K562 (cell line): Measurements from ENCODE around the gene DNAJB12. TPM values are rescaled to one million over a fixed set of nuclear protein-coding genes. Genes with fewer than 3 reads are reported as not detected.

Source experiments
- BDP1 ChIP-seq: IDR thresholded peaks from 3 replicates; pipeline ENCODE4 v1.6.1; 2011; ENCODE audit not compliant: insufficient read length, insufficient read depth
- ETS2 ChIP-seq: IDR thresholded peaks from 2 replicates; pipeline ENCODE4 v1.6.1; 2016; ENCODE audit warnings: borderline replicate concordance, missing genetic modification characterization, mild to moderate bottlenecking, moderate library complexity, missing compliant biosample characterization; ENCODE audit not compliant: poor library complexity, severe bottlenecking
- RCOR1 ChIP-seq, 2 experiments: IDR thresholded peaks; 2 replicates each; pipeline ENCODE4 v1.6.1; 2012; ENCODE audit warnings: low read depth in 2 of 2, low read length in 2 of 2, borderline replicate concordance in 1 of 2, improper control_type of control experiment in 1 of 2
- RHOXF2B ChIP-seq: fragments of 250-450 bp; sonication (Bioruptor Pico); conservative IDR thresholded peaks from 2 replicates; pipeline ENCODE4 v1.5.1; 2021
- SLC30A9 ChIP-seq: fragments of 250-450 bp; sonication (Bioruptor Pico); IDR thresholded peaks from 2 replicates; pipeline ENCODE4 v1.8.0; 2022; ENCODE audit warnings: mild to moderate bottlenecking, moderate library complexity
- STAT5B ChIP-seq: fragments of 250-450 bp; sonication (Bioruptor Pico); IDR thresholded peaks from 2 replicates; pipeline ENCODE4 v1.8.0; 2021; ENCODE audit warnings: mild to moderate bottlenecking, inconsistent platforms
- TCF7 ChIP-seq: sonication (generic); IDR thresholded peaks from 2 replicates; pipeline ENCODE4 v1.6.1; 2016; ENCODE audit warnings: antibody characterized with exemption, borderline replicate concordance
- TEAD4 ChIP-seq, 2 experiments: sonication (generic) in 1 of 2; formaldehyde crosslinking in 1 of 2; IDR thresholded peaks; 2 replicates each; pipeline versions ENCODE4 v1.6.1 to v1.8.0; 2012 to 2022; ENCODE audit warnings: borderline replicate concordance in 1 of 2, inconsistent platforms in 1 of 2, low read length in 1 of 2, mild to moderate bottlenecking in 1 of 2, missing genetic modification reagents in 1 of 2
- ZNF121 ChIP-seq: sonication (generic); formaldehyde crosslinking; conservative IDR thresholded peaks from 2 replicates; pipeline ENCODE4 v1.8.0; 2022; ENCODE audit warnings: missing genetic modification reagents
- ZNF354B ChIP-seq: fragments of 250-450 bp; sonication (Bioruptor Pico); IDR thresholded peaks from 2 replicates; pipeline ENCODE4 v1.4.0; 2020
- ZNF79 ChIP-seq: fragments of 250-450 bp; sonication (Bioruptor Pico); IDR thresholded peaks from 2 replicates; pipeline ENCODE4 v1.4.0; 2020; ENCODE audit warnings: low read depth, mild to moderate bottlenecking, moderate library complexity
- polyA plus RNA-seq, 8 experiments: library from polyadenylated mRNA; depleted of rRNA in 4 of 8; stranded (reverse) in 5 of 8; unstranded in 3 of 8; fragments of >200 nt; fragmentation: Nextera tagmentation in 2 of 8; fragmentation: Illumina TruSeq in 1 of 8; extraction: Ambion mirVana in 2 of 8; extraction: Trizol in 1 of 8; gene quantifications; 2 replicates each; pipeline versions ENCODE4 v1.2.1 to v1.2.3, GENCODE V29; 2011 to 2014; ENCODE audit warnings: inconsistent platforms in 1 of 8, missing spikeins in 1 of 8
- total RNA-seq, 7 experiments: library from RNA; depleted of rRNA in 6 of 7; stranded (reverse); fragments of >200 nt in 6 of 7; fragmentation: Illumina TruSeq in 2 of 7; extraction: Trizol in 2 of 7; gene quantifications; 2 replicates each; pipeline versions ENCODE4 v1.2.1 to v1.2.3, GENCODE V29; 2011 to 2021; ENCODE audit warnings: low replicate concordance in 1 of 7
- TF ChIP-seq, protein P1 (sequence below), 2 experiments: IDR thresholded peaks in 1 of 2; conservative IDR thresholded peaks in 1 of 2; 2 replicates each; pipeline ENCODE4 v1.6.1; 2016; ENCODE audit warnings: low read depth in 2 of 2, mild to moderate bottlenecking in 1 of 2, missing compliant biosample characterization in 1 of 2, missing genetic modification characterization in 1 of 2, moderate library complexity in 1 of 2
- TF ChIP-seq, protein P2 (sequence below): sonication (generic); formaldehyde crosslinking; IDR thresholded peaks from 2 replicates; pipeline ENCODE4 v1.5.0; 2020; ENCODE audit warnings: missing genetic modification reagents
- TF ChIP-seq, protein P3 (sequence below), 2 experiments: fragments of 250-450 bp in 1 of 2; fragments of 450-650 bp in 1 of 2; sonication (Bioruptor Pico) in 1 of 2; IDR thresholded peaks; 2 replicates each; pipeline versions ENCODE4 v1.6.1 to v1.8.0; 2016 to 2021; ENCODE audit warnings: mild to moderate bottlenecking in 2 of 2, moderate library complexity in 2 of 2, missing compliant biosample characterization in 1 of 2, missing genetic modification characterization in 1 of 2
- TF ChIP-seq, protein P4 (sequence below): sonication (generic); formaldehyde crosslinking; IDR thresholded peaks from 2 replicates; pipeline ENCODE4 v1.8.0; 2023; ENCODE audit warnings: mild to moderate bottlenecking, missing genetic modification reagents
- TF ChIP-seq, protein P5 (sequence below): IDR thresholded peaks from 2 replicates; pipeline ENCODE4 v1.6.1; 2014; ENCODE audit warnings: antibody characterized with exemption
- TF ChIP-seq, protein P6 (sequence below): sonication (generic); formaldehyde crosslinking; IDR thresholded peaks from 2 replicates; pipeline ENCODE4 v1.8.0; 2022; ENCODE audit warnings: mild to moderate bottlenecking, missing genetic modification reagents, borderline replicate concordance

DNAJB12 gene
- total and polyA plus RNA-seq, 9 of the 15 experiments (the other 6 are each of a cell fraction or from before 2014, with no cell fraction given): 3.5 to 31.5 (median 20.3) TPM

DNA sequence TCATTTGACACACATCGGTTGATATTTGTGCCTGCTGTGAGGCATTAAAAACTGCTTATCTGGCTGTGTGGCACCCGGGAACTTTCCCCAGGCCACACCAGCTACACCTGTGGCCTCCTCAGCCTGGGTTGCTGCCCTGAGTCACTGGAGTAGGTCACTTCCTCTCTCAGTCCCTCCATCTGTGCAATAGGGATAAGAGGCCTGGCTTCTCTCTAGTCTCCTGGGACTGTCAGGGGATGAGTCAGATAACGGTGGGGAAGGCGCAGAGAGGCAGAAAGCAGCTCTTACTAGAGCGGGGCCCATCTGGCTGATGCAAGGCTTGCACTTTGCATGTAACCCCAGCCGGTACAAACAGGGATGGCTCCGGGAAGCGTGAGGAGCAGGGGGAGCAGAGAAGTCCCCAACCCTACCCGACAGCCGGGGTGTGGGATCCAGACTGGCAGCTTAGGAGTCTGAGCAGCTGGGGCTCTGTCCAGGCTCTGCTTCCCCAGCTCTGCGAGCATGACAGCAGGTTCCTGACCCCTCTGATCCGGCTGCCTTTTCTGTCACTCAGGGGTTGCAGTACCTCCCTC lies 34.0 kb downstream of the DNAJB12 start (continued):
- TF ChIP-seq, protein P1, sequence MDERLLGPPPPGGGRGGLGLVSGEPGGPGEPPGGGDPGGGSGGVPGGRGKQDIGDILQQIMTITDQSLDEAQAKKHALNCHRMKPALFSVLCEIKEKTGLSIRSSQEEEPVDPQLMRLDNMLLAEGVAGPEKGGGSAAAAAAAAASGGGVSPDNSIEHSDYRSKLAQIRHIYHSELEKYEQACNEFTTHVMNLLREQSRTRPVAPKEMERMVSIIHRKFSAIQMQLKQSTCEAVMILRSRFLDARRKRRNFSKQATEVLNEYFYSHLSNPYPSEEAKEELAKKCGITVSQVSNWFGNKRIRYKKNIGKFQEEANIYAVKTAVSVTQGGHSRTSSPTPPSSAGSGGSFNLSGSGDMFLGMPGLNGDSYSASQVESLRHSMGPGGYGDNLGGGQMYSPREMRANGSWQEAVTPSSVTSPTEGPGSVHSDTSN (CRISPR knock-in tag; IDR thresholded peaks at IDR 0.05; ENCODE audit: low read depth): peak; percentile 42; the same call in 1 of the 2 replicates
- TF ChIP-seq, protein P1 (tag; conservative IDR thresholded peaks at IDR 0.05; ENCODE audit: low read depth): peak; percentile 83
- TF ChIP-seq, protein P2, sequence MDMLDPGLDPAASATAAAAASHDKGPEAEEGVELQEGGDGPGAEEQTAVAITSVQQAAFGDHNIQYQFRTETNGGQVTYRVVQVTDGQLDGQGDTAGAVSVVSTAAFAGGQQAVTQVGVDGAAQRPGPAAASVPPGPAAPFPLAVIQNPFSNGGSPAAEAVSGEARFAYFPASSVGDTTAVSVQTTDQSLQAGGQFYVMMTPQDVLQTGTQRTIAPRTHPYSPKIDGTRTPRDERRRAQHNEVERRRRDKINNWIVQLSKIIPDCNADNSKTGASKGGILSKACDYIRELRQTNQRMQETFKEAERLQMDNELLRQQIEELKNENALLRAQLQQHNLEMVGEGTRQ (CRISPR knock-in tag): no peak
- no peak for TF ChIP-seq ETS2
- TF ChIP-seq, protein P3, sequence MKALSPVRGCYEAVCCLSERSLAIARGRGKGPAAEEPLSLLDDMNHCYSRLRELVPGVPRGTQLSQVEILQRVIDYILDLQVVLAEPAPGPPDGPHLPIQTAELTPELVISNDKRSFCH (CRISPR knock-in tag; IDR thresholded peaks at IDR 0.05): no peak
- TF ChIP-seq, protein P3 (tag; IDR thresholded peaks at IDR 0.05): peak; percentile 96
- TF ChIP-seq ZNF79 (CRISPR knock-in tag): no peak
- no peak for TF ChIP-seq RHOXF2B (CRISPR knock-in tag)
- TF ChIP-seq, protein P4, sequence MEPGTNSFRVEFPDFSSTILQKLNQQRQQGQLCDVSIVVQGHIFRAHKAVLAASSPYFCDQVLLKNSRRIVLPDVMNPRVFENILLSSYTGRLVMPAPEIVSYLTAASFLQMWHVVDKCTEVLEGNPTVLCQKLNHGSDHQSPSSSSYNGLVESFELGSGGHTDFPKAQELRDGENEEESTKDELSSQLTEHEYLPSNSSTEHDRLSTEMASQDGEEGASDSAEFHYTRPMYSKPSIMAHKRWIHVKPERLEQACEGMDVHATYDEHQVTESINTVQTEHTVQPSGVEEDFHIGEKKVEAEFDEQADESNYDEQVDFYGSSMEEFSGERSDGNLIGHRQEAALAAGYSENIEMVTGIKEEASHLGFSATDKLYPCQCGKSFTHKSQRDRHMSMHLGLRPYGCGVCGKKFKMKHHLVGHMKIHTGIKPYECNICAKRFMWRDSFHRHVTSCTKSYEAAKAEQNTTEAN (CRISPR knock-in tag): no peak
- TF ChIP-seq, protein P5, sequence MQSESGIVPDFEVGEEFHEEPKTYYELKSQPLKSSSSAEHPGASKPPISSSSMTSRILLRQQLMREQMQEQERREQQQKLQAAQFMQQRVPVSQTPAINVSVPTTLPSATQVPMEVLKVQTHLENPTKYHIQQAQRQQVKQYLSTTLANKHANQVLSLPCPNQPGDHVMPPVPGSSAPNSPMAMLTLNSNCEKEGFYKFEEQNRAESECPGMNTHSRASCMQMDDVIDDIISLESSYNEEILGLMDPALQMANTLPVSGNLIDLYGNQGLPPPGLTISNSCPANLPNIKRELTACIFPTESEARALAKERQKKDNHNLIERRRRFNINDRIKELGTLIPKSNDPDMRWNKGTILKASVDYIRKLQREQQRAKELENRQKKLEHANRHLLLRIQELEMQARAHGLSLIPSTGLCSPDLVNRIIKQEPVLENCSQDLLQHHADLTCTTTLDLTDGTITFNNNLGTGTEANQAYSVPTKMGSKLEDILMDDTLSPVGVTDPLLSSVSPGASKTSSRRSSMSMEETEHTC: peak; percentile 87
- TF ChIP-seq TEAD4 (IDR thresholded peaks at IDR 0.05; ENCODE audit: low read length): peak; percentile 99
- no peak for TF ChIP-seq TEAD4 (CRISPR knock-in tag; IDR thresholded peaks at IDR 0.05; ENCODE audit: borderline replicate concordance)
- TF ChIP-seq STAT5B (CRISPR knock-in tag): no peak
- peak; percentile 81 to 99 for TF ChIP-seq RCOR1 (IDR thresholded peaks at IDR 0.05; ENCODE audit: borderline replicate concordance in 1 of 2, low read depth in 2 of 2, low read length in 2 of 2)
- peak; percentile 42; the same call in 1 of the 2 replicates for TF ChIP-seq ZNF354B (CRISPR knock-in tag)
- peak; percentile 30 for TF ChIP-seq ZNF121 (CRISPR knock-in tag)
- TF ChIP-seq BDP1: no peak
- no peak; the same call in 1 of the 2 replicates for TF ChIP-seq TCF7
- TF ChIP-seq SLC30A9 (CRISPR knock-in tag): no peak
- TF ChIP-seq, protein P6, sequence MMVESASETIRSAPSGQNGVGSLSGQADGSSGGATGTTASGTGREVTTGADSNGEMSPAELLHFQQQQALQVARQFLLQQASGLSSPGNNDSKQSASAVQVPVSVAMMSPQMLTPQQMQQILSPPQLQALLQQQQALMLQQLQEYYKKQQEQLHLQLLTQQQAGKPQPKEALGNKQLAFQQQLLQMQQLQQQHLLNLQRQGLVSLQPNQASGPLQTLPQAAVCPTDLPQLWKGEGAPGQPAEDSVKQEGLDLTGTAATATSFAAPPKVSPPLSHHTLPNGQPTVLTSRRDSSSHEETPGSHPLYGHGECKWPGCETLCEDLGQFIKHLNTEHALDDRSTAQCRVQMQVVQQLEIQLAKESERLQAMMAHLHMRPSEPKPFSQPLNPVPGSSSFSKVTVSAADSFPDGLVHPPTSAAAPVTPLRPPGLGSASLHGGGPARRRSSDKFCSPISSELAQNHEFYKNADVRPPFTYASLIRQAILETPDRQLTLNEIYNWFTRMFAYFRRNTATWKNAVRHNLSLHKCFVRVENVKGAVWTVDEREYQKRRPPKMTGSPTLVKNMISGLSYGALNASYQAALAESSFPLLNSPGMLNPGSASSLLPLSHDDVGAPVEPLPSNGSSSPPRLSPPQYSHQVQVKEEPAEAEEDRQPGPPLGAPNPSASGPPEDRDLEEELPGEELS (CRISPR knock-in tag): peak; percentile 82
